Right ventricle myocardium superior (tissue), 1 donor: ENCODE data around the gene ANKRD40CL. TPM values are rescaled to one million over a fixed set of nuclear protein-coding genes. Genes with fewer than 3 reads are reported as not detected.

ENCODE experiments used
- ATAC-seq: fragments of 200-7000 bp; cut with Tn5 transposase; one replicate; pipeline ENCODE4 v1.9.1; 2020; ENCODE audit warnings: mild to moderate bottlenecking; ENCODE audit not compliant: poor library complexity
- DNase-seq: peaks from one replicate; pipeline ENCODE4 v3.0.0-alpha.2; 2020
- intact Hi-C: fragments of 100-400 bp; cut with DNase I; formaldehyde crosslinking; loops from one replicate; pipeline ENCODE4 v1.11.2; 2022
- total RNA-seq: library from RNA; stranded (reverse); fragmentation: NEBNext Ultra II Directional; extraction: Animal tissue kit (Norgen Biotek cat#: 25700); gene quantifications from one replicate; pipeline ENCODE4 v1.2.1, GENCODE V29; 2021
- donor health status: DM: no; HTN: yes; CAD: no; lungs with severe emphysema.

The ANKRD40CL gene
- total RNA-seq, 1 donor from 2014 or later: not detected

- DNase-seq (no peak), ATAC-seq (no peak)
- intact Hi-C loops: no loop called here
These were observed 25.7 kb upstream of the ANKRD40CL start for GRCh38 chr17:50793007-50793406.

GRCh38 chr17:50792132-50792531 lies 24.8 kb upstream of the ANKRD40CL start:
- ATAC-seq: no peak
- intact Hi-C loops: no loop called here
- DNase-seq: no peak

DNA sequence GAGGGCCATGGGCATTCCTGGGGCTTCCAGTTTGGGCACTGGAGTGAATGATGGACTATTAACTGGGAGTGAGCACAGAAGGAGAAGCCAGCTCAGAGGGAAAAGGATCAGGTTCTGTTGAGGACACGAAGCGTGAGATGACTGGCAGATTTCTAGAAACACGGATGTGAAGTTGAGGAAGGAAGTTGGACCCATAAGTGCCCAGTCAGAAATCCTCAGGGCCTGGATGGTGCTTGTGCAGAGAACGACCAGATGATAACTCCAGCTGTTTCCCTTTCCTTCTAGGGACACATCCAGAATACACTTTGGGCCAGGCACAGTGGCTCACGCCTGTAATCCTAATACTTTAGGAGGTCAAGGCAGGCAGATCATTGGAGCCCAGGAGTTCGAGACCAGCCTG lies 23.3 kb upstream of the ANKRD40CL start:
- intact Hi-C loops: no loop called here
- ATAC-seq (peak; percentile 39), DNase-seq (no peak)

DNA sequence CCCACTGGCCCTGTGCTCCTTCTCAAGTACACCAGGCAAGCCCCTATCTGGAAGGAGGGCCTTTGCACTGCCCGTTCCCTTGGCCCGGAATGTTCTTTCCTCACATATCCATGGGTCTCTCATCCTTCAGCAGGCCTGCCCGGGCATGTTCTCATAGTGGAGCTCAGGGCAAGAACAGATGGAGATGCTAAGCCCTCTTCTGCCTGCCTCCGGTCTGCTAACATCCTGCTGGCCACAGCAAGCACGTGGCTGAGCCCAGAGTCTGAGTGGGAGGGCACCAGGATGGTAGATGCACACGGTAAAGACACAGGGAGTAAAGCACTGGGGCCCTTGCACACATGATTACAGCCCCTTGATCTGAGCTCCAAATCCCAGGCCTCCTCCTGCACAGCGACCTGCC lies 19.8 kb upstream of the ANKRD40CL start:
- ATAC-seq: no peak
- intact Hi-C loops: no loop called here
- no peak for DNase-seq

DNA sequence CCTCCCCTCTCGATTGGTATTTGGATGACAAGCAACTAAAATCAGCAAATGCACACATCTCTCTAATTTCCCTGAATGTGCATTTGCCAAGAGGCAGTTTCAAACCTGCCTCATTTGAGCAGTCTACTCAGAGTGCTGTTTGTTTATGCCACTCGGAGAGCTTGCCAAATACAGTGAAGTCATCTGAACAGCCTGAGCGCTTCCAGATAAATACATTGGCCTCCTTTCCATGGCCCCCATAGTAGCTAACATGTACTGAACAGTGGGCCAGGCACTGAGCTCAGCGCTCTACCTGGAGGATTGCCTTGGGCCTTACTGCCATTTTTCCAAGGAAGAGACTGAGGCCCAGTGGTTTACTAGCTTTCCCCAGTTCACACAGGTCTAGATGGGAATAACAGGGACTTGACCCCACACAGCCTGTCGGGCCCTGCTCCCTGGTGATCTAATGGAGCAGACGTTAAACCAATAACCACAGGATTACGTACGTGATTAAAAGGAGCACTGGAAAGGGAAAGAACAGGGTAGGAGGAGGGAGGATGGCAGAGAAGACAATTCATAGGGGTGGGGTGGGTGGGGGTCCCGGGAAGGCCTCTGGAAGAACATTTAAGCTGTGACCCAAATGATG lies 18.7 kb upstream of the ANKRD40CL start:
- DNase-seq (no peak), ATAC-seq (peak; percentile 72)
- intact Hi-C loops: loop anchor here (2.0 kb wide), 1 partner anchor 57 kb away; no protein-coding TSS in a partner anchor

DNA sequence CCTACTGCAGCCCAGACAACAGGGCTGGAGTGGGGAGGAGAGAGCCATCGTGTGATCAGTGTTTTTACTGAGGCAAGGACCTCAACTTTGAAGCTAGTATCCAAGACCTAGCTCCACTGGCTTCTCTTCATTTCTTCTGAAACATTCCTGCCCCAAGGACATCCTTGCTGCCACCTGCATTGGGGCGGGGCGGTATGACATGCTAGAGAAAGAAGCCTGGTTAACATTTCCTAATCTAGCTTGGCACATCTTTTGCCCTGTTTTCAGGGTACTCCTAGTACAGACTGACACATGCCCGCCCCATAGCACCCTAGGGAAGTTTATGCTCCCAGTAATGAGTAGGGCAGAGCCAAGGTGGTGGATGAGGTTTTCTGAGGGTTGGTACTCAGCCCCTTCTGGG lies 17.8 kb upstream of the ANKRD40CL start:
- ATAC-seq (no peak), DNase-seq (no peak)
- intact Hi-C loops: loop anchor here (2.0 kb wide), 1 partner anchor 58 kb away; no protein-coding TSS in a partner anchor

DNA sequence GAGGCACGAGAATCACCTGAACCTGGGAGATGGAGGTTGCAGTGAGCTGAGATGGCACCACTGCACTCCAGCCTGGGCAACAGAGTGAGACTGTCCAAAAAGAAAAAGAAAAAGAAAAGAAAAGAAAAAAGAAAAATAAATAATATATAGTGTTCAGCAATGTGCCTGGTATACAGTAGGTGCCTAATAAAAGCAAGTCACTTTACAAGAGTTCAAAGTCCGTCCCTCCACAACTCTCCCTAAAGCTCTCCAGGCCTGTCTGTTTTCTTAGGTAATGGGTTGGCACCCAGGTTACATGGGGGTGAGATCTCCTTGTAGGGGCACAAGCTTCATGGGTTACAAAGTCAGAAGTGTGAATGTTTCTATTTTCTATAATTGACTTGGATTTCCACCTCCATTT lies 16.6 kb upstream of the ANKRD40CL start:
- intact Hi-C loops: loop anchor here (2.0 to 5.0 kb wide), 2 partner anchors 59 to 168 kb away; no protein-coding TSS in a partner anchor
- no peak for DNase-seq
- ATAC-seq: no peak

DNA sequence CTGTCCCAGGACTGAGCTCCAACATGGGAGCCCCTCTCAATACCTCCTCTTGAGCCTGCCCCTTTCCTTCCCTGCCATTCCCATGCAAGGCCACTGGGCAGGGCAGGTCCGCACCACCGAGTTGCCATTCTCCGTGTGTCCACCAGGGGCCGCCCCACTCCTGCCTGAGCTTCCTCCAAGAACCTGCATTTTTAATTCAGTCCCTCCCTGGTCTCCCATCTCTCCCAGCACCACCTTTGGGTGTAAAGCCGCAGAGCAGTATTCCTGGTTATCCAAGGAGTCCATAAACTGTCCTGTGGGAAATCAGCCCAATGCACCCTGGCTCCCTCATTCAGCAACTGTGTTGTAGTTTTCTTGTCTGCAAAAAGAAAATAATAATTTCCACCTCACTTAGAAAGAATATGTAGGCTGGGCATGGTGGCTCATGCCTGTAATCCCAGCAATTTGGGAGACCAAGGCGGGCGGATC lies 15.9 kb upstream of the ANKRD40CL start:
- DNase-seq: peak; percentile 90
- peak; percentile 91 for ATAC-seq
- intact Hi-C loops: loop anchor here (5.0 kb wide), 1 partner anchor 169 kb away; no protein-coding TSS in a partner anchor

GRCh38 chr17:50781167-50781566 lies 13.8 kb upstream of the ANKRD40CL start:
- ATAC-seq (no peak), DNase-seq (peak; percentile 45)
- intact Hi-C loops: loop anchor here (5.0 kb wide), 1 partner anchor 171 kb away; no protein-coding TSS in a partner anchor

- DNase-seq (no peak), ATAC-seq (no peak)
- intact Hi-C loops: loop anchor here (5.0 kb wide), 1 partner anchor 172 kb away; no protein-coding TSS in a partner anchor
These were observed 12.5 kb upstream of the ANKRD40CL start for GRCh38 chr17:50779747-50780353.

GRCh38 chr17:50778988-50779387 lies 11.7 kb upstream of the ANKRD40CL start:
- DNase-seq: no peak
- no peak for ATAC-seq
- intact Hi-C loops: no loop called here

GRCh38 chr17:50778471-50778870 lies 11.2 kb upstream of the ANKRD40CL start:
- intact Hi-C loops: no loop called here
- ATAC-seq (no peak), DNase-seq (no peak)

DNA sequence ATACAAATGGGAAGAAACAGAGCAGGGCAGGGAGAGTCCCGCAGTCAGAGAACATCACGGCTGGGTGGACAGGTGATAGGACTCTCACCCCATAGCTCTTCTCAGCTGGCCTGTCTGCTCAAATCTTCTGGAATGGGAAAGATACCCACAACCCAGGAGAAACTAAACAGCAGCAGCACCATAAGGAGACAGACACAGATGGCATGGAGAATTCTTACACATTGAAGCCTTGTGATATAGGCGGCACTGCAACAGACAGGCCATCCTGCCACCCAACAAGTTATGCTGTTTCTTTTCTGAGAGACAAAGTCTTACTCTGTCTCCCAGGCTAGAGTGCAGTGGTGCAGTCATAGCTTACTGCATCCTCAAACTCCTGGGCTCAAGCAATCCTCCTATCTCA lies 8.6 kb upstream of the ANKRD40CL start:
- ATAC-seq (no peak), DNase-seq (no peak)
- intact Hi-C loops: no loop called here

- intact Hi-C loops: no loop called here
- DNase-seq (no peak), ATAC-seq (no peak)
These were observed 7.0 kb upstream of the ANKRD40CL start for GRCh38 chr17:50774225-50774803.

GRCh38 chr17:50771991-50772785 lies 4.9 kb upstream of the ANKRD40CL start:
- DNase-seq (no peak), ATAC-seq (no peak)
- intact Hi-C loops: no loop called here

DNA sequence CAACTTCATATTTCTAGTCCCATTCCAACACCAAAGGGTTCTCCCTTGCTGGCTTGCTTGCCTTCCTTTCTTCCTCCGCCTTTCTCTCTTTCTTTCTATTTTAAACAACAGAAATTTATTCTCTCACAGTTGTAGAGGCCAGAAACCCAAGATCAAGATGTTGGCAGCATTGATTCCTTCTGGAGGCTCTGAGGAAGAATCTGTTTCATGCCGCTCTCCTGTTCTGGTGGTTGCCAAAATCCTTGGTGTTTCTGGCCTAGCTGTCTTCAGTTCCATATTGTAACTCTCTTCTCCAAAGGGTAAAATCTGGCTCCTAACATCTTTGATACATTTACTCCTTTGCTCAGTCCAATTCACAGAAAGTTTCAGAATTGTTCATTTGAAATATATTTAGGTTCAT lies 3.0 kb upstream of the ANKRD40CL start:
- ATAC-seq: no peak
- intact Hi-C loops: no loop called here

DNA sequence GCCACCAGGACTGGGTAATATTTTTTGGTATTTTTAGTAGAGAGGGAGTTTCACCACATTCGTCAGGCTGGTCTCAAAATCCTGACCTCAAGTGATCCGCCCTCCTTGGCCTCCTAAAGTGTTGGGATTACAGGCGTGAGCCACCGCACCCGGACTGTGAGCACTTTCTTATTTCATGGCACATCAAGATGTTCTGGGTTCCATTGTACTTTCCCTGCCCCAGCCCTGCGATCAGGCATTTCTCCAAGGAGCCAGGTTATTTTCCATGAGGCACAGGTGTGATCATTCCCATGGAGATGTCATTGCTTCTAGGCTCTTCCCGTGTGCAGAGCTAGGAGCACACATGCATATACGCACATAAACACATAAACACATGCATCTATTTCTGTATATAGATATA lies 2.6 kb upstream of the ANKRD40CL start:
- no peak for ATAC-seq
- intact Hi-C loops: no loop called here
- no peak for DNase-seq

More for the DNA sequence above, 3.0 kb upstream of the ANKRD40CL start:
- no peak for DNase-seq

DNA sequence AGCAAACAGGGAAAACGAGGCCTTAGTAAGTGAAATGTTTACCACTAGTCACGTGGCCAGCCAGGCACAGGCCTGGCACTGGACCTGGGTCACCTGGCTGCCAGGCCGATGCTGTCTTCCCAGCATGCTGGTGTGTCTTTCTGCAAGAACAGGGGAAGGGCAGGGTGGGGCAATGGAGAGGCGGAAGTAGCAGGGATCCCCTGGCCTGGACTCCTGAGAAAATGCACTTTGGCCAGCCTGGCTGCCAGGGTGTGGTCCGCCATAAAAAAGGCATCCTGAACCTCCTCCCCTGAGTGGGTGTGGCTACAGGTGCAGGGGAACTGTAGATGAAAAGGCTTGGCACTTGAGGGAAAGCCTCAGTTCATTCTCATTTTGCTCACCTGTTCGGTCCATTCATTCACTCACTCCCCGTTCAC lies 1.0 kb upstream of the ANKRD40CL start:
- intact Hi-C loops: no loop called here
- DNase-seq (no peak), ATAC-seq (peak; percentile 11)

DNA sequence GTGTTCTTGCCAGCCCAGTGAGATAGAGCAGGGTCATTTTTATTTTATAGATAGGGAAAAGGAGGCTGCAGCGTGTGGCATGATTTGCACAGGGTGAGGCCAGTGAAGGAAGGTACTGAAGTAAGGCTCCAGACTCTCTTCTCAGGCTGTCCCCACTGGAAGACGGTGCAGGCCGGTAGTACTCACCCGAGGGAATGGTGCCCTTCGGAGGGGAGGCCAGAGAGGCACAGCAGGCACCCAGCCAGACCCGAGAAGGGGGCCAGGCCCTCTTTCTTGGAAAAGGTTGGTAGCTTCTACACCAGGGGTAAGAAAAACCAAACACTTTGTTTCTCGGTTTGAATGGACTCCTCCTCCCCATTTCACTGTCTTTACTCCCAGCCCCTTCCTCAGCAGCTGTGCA lies 288 bp downstream of the ANKRD40CL start:
- DNase-seq: no peak
- intact Hi-C loops: no loop called here
- ATAC-seq: no peak
